ENCODE results near the gene CD109.

GRCh38 chr6:73732845-73733675 lies 37.1 kb downstream of the CD109 start:
- TF ChIP-seq POLR2A (IDR thresholded peaks at IDR 0.05; ENCODE audit: low read length) (no peak), GATA1 (IDR thresholded peaks at IDR 0.05; ENCODE audit: low read depth, low read length) (no peak)

Measured in erythroblast (primary cell).